NCI-H510A treated with DMSO at 0.1 percent for 48 hours (cell line): ENCODE data around the gene FCHO1.
"Not testable (repeated sequence)": the region's sequence is repeated elsewhere in the genome, so short reads cannot be mapped to it uniquely, and the experiment has no call there.

ENCODE experiments used
- DNase-seq: peaks from one replicate; lab custom pipeline; 2025; lab: John Stamatoyannopoulos, UW

Gene FCHO1

DNA sequence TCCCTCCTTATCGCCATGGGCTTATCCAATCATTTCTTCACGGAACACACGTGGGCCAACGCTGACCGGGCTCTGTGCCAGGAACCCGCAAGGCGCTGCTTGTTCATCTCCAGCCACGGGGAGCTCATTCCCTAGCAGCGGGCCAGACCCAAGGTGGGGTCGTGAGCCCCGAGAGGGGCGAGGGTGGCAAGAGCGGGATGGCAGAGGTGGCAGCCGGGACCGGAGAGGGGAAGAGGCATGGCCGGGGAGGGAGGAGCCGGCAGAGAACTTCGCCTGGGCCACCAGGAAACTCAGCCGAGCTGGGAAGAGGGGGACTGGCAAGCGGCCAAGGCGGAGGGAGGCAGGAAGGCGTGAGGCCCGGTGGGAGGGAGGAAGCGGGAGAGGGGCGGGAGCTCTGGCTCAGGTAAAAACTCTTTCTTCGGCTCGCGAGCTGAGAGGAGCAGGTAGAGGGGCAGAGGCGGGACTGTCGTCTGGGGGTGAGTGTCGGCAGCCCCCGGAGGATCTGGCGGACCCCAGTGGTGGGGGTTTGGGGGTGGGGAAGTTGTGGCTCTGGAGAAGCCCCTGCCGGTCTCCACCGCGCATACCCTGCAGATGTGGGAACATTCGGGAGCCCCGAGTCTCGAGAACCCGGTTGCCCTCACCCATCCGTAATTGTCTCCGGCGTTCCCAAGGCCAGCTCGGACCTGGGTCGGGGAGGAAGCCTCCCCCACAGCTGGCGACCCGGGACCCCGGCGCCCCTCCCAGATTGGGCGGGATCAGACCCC, 43.6 kb downstream of the FCHO1 start, which contains the start of gene B3GNT3:
B3GNT3 (plus strand) TSS at position 408 of the 764 bp plus-strand sequence. CDS start 12,670 bp downstream, outside the sequence.
- peak; percentile 75 for DNase-seq

DNA sequence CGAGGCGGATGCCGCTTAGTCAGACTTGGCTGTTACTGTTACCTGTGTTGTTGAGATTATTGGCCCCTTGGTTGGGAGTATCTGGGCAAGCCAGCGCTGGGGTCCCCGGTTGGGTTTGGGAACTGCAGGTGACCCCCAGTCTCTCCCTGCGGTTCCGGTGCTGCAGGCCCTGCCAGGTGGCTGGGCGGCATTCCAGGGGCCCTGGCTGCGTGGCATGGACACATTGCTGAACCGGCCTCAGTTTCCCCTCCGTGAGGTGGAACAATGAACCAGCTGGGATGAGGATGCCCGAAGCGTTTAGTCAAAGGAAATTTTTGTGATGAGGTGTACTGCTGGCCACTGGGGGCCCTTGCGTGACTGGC, 44.2 kb downstream of the FCHO1 start:
- DNase-seq: no peak

DNA sequence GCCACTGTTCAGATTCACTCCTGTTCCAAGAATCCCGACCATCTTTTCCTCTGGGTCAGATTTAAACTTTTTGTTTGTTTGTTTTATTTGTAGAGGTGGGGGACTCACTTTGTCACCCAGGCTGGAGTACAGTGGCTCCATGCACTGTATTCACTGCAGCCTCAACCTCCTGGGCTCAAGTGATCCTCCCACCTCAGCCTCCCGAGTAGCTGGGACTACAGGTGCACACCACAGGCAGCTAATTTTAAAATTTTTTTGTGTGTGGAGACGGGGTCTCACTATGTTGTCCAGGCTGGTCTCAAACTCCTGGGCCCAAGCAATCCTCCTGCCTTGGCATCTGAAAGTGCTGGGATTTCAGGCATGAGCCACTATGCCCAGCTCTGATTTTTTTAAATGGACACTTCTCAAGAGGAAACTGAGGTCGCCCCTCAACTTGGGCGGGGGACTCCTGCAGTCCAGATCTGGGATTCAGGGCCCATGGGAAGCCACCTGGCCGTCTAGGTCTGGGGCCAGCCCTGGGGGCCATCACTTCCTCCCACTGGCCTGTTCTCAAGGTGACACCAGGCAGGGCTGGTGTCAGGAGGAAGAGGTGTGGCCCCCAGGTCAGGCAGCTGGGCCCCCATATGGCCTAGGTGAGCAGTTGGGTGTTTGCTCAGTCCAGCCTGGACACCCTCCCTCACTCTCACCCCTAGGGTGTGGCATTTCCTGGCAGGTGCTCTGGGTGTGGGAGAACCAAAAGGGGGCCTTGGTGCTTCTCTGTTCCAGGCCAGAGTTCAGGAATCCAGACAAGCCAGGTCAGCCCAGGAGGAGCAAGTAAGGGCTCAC, 44.9 kb downstream of the FCHO1 start:
- DNase-seq: no peak

DNA sequence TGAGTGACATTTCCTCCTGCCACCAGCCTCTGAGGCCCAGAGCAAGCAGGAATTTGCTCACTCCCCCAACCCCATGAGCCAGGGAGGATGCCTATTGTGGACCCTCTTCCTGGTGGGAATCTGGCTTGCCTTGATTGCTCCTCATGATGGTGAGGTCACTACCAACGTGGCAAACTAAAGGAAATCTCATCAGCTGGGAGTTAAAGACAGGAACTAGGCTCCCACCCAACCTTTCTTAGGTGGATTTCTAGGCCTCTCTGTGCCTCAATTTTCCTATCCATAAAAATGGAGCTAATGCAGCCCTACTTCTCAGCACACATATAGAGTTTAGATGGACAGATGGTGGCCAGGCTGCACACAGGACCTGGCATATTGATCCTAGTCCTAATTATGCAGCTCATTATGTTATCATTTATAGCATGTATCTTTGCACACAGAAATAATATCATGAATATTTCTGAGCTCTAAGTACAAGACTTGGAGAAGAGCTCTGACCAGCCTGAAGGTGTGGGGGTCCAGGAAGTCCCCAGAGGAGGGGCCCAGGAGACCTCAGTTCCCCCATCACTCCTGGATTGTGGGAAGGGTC, 45.7 kb downstream of the FCHO1 start:
- no peak for DNase-seq

DNA sequence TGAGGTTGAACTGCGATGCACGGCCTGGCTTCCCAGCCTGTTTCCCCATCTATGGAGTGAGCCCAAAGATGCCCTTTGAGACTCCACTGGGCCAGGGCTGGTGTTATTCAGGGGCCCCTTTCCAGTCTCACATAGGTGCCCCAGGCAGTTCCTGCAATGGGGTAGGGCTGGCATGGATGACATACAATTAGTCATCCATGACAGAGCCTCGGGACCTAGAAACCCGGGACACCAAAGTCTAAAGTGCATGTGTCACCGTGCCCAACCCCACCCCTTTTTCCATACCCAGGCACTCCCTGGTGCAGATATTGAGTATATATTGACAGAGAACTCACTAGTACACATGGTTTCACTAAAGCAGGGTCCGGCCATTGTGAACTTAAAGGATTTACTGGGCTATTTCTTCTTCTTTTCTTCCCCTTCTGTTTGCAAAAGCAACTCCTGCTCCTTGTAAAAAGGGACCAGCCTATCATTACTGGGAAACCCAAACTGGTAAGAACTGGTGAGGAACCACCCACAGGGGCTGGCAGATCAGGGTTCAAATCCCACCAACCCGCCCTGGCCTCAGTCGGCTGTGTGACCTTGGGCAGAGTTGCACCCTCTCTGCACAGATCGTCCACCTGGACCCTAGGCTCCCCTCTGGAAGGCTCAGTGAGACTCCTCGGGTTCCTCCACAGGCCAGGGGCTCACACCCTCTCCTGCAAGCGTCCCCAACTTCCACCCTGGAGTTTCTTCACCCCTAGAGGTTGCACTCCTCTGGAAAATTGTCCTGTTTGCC, 46.3 kb downstream of the FCHO1 start:
- DNase-seq: no peak

DNA sequence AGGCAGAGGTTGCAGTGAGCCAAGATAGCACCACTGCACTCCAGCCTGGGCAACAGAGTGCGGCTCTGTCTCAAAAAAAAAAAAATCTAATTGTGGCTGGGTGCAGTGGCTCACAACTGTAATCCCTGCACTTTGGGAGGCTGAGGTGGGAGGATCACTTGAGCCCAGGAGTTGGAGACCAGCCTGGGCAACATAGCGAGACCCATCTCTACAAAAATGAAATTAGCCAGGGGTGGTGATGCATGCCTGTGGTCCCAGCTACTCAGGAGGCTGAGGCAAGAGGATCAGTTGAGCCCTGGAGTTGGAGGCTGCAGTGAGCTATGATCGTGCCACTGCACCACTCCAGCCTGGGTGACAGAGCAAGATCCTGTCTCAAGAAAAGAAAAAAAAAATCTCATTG, 47.3 kb downstream of the FCHO1 start:
- not testable (repeated sequence) for DNase-seq

DNA sequence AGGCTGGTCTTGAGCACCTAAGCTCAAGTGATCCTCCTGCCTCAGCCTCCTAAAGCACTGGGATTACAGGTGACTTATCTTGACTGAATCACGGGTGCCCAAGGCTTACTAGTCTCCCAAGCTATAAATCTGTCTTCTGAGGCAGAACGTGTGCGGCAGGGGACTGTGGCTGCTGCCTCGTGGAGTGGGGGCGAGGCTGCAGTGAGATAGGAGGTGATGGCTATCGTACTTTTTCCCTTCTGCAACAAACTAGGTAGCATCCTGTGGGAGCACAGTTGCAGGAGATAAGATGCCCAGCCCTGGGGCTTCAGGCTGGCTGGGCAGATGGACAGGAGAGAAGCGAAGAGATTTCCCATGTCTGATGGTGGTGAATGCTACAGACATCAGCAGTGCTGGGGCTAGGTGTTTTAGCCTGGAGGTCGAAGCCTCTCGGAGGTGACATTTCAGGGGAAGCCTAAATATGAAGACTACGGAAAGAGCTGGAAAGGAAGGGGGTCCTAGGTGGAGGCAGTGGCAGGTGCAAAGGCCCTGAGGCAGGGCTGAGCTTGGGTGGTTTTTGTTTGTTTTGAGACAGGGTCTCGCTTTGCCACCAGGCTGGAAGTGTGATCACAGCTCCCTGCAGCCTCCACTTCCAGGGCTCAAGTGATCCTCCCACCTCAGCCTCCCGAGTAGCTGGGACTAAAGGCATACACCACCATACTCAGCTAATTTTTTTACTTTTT, 51.0 kb downstream of the FCHO1 start:
- DNase-seq: no peak

DNA sequence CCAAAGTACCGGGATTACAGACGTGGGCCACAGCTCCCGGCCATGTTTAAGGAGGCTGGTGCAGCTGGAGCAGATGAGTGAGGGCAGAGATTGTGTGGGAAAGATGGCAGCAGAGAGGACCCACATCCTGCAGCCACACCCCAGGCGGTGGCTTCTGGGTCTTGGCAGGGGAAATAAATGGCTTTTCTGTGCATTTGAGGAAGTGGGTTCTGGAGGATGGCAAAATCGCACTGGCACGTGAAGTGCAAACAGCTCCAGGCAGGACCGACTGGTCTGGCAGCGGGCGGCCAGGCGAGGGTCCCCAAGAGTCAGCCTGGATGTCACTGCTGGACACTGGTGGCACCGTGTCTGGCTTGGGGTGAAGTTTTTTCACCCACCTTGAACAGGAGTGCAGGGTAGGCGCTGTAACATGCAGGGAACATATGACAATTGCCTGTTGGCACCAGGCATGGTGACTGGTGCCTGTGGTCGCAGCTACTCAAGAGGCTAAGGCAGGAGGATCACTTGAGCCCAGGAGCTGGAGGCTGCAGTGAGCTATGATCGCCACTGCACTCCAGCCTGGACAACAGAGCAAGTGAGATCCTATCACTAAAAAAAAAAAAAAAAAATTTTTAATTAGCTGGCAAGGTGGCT, 52.1 kb downstream of the FCHO1 start:
- DNase-seq: no peak

DNA sequence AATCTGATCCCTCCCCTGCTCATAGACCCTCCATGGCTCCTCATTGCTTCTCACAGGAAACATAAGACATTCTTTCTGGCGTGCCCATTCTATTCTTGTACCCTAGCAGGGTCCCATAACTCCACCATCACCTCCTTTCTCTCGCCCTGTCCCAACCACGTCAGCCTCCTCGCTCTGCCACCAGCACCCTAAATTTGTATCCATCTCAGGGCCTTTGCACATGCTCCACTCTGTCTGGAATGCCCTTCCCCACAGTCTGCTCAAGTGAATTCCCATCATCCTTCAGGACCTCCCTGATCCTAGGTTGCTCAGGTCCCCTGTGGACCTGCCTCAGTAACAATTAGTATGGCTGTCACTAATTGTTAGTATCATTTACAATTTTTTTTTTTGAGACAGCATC, 54.1 kb downstream of the FCHO1 start:
- DNase-seq: no peak

DNA sequence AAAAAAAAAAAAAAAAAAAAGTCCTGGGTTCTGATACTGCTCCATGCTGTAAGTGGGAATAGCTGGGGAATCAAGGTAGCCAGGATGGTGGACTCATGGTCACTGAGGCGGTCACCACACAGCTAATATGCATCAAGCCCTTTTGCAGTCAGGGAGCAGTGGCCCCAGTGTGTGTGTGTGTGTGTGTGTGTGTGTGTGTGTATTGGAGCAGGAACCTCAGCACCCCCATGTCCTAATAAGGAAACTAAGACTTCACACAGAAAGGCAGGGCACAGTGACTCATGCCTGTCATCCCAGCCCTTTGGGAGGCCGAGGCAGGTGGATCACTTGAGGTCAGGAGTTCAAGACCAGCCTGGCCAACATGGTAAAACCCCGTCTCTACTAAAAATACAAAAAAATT, 55.7 kb downstream of the FCHO1 start:
- DNase-seq: no peak

DNA sequence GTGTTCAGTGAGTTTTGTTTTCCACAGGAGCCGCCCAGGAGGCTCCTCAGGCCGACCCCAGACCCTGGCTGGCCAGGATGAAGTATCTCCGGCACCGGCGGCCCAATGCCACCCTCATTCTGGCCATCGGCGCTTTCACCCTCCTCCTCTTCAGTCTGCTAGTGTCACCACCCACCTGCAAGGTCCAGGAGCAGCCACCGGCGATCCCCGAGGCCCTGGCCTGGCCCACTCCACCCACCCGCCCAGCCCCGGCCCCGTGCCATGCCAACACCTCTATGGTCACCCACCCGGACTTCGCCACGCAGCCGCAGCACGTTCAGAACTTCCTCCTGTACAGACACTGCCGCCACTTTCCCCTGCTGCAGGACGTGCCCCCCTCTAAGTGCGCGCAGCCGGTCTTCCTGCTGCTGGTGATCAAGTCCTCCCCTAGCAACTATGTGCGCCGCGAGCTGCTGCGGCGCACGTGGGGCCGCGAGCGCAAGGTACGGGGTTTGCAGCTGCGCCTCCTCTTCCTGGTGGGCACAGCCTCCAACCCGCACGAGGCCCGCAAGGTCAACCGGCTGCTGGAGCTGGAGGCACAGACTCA, 56.5 kb downstream of the FCHO1 start:
- no peak for DNase-seq

DNA sequence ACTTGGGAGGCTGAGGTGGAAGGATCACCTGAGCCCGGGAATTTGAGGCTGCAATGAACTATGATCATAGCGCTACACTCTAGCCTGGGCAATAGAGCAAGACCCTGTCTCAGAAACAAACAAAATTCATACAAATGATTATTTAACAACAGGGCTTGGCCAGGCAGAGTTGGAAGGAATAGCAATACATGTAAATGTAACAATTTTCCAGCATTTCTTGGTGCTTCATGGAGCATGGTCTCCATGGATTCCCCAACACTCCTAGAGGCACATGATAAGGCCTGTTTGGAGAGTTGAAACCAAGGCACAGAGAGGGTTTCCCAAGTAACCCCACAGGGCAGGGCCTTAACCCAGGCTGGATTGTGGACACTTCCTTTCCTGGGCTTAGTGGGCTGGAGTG, 59.8 kb downstream of the FCHO1 start:
- DNase-seq: no peak

DNA sequence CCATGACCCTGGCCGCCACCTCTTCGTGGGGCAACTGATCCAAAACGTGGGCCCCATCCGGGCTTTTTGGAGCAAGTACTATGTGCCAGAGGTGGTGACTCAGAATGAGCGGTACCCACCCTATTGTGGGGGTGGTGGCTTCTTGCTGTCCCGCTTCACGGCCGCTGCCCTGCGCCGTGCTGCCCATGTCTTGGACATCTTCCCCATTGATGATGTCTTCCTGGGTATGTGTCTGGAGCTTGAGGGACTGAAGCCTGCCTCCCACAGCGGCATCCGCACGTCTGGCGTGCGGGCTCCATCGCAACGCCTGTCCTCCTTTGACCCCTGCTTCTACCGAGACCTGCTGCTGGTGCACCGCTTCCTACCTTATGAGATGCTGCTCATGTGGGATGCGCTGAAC, 60.4 kb downstream of the FCHO1 start:
- DNase-seq: no peak

DNA sequence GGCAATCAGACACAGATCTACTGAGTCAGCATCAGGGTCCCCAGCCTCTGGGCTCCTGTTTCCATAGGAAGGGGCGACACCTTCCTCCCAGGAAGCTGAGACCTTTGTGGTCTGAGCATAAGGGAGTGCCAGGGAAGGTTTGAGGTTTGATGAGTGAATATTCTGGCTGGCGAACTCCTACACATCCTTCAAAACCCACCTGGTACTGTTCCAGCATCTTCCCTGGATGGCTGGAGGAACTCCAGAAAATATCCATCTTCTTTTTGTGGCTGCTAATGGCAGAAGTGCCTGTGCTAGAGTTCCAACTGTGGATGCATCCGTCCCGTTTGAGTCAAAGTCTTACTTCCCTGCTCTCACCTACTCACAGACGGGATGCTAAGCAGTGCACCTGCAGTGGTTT, 60.8 kb downstream of the FCHO1 start:
- no peak for DNase-seq

DNA sequence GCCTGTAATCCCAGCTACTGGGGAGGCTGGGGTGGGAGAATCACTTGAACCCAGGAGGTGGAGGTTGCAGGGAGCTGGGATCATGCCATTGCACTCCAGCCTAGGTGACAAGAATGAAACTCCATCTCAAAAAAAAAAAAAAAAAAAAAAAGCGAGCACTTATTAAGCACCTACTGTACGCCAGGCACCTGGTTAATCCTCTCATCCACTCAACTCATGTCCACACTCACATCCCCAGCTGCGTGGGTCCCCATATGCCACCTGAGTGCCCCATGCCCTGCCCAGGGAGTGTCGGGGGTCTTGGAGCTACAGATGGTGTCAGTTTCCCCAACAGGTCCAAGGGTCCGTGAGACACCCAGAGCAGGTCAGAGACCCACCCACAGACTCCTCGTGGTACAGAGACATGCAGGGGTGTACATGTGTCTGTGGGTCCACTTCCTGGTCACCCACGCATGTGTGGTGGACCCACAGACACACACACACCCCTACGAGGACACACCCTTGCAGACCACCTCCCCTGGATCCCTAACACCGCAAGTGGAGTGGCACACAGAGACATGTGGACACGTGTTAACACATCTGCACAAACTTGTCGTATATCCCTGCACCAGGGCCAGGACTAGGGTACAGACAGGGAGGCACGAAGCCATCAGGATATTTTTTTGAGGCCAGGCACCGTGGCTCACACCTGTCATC, 66.5 kb downstream of the FCHO1 start:
- no peak for DNase-seq

DNA sequence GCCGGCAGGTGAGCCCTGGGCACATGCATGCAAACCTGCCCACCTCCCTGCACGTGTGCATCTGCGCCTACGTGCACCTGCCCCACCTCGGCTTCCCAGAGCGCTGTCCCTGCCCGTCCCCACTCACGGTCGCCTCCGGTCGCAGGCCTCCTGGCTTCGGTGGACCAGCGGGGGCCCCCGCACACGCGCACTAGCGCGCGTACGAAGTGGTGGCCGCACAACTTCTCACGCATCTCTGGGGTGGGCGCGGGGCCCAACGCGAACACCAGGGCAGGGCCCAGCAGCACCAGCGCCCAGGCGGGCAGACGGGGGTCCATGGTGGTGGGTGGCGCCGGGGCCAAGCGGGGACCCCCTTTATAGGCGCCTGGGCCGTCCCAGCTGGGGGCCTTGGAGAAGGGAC, 69.9 kb downstream of the FCHO1 start, which contains the start of gene INSL3:
INSL3 (minus strand) TSS at position 330 of the 400 bp plus-strand sequence; CDS start at position 317, 13 bp downstream.
- no peak for DNase-seq

DNA sequence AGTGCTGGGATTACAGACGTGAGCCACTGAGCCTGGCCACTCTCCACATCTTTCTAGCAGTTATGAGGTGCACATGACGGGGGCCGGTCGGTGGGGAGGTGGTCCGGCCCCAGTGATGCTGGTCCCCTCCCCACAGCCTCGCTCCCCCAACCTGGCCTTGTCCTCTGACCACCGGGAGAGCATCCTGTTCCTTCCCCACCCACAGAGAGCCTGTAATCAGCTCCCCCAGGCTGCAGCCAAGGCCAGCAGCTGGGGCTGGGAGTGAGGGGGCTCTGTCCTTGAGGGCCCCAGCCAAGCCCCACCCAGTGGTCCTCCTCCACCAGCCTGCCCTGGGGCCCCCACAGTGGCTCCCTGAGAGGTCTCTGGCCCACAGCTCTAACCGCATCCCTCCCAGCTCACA, 73.1 kb downstream of the FCHO1 start:
- no peak for DNase-seq

DNA sequence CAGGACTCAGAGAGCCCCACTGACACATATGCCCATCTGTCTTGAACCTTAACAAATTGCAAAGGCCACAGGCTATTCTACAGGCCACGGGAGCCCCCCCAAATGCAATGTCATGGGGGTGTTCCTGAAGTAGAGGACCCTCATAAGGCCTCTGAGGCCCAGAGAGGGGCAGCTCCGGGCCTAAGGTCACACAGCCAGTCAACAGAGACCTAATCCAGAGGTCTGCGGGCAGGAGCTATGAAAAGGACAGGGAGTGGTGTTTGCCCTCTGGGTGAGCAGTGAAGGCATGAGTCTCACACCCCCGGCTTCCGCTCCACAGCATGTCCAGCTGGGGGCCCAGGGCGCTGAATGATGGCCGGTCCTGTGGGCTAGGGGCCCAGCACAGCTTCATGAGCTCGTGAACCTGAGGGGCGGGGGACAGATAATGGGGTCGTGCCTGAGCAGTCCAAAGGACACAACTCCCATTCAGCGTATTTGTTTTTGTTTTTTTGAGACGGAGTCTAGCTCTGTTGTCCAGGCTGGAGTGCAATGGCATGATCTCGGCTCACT, 75.3 kb downstream of the FCHO1 start:
- no peak for DNase-seq

DNA sequence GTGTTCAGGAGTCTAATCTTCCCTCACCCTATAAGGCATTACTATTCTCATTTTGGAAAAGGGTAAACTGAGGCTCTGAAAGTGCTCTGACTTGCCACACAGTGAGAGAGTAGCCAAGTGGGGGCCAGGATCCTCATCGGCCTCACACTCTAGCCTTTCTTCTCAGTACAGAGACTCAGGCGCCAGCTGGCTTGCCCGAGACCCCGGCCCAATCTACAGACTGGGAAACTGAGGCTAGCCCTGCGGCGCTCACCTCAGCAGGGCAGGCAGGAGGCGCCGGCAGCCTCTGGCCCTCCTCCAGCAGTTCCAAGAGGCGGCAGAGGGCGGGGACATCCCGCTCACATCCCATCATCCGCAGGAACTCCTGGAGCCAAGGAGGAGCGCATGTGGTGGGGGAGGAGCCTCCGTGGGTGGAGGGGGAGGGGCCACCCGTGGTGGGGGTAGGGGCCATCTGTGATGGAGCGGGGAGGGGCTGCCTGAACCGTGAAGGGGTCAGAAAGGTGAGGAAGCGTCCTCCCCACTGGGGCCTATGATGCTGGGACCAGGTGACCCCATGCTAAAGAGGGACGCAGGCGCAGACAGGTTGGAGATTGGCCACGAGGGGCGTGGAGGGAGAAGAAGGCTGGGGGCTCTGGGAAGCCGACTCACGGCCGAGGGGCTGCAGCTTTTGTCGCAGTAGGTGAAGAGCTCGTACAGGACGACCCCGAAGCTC, 78.7 kb downstream of the FCHO1 start:
- peak; percentile 8 for DNase-seq
